HG03045 (cell line): ENCODE results near the gene AHCYL1.

Source experiments
- ATAC-seq: cut with Tn5 transposase; IDR thresholded peaks from one replicate; pipeline ENCODE4 v1.9.1; 2021; ENCODE audit warnings: mild to moderate bottlenecking, moderate library complexity; ENCODE audit not compliant: unreplicated experiment

Gene AHCYL1

GRCh38 chr1:110034451-110035235, 50.1 kb downstream of the AHCYL1 start, which contains the start of gene STRIP1:
TSS of gene STRIP1 (plus strand) at chr1:110034624. CDS start at chr1:110034638, 14 bp downstream.
- peak; percentile 84 for ATAC-seq

GRCh38 chr1:110035236-110035752, 50.7 kb downstream of the AHCYL1 start:
- ATAC-seq, result peak; percentile 16

DNA sequence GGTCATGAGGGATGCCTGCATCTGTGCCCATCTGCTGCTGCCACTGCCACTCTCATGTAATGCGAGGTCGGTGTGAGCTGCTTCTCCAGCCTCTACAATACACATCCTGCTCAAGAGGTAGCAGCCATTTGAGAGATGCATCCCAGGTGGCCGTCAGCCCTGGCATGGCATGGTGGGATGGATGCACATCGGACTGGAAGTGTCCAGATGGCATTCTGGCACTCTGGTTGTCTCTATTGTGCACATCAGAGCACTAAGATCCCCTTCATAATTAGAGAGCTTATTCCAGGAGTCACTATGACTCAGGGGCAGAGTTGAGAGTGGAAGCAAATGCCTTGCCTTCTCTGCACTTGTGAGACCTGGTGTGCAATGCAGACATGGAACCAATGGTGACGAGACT, 53.7 kb downstream of the AHCYL1 start:
- ATAC-seq, result no peak

GRCh38 chr1:110039641-110040040, 55.1 kb downstream of the AHCYL1 start:
- no peak for ATAC-seq

- no peak for ATAC-seq
These were observed 56.0 kb downstream of the AHCYL1 start for GRCh38 chr1:110040548-110040947.

GRCh38 chr1:110043016-110043415, 58.5 kb downstream of the AHCYL1 start:
- ATAC-seq, result no peak

- ATAC-seq, result no peak
These were observed 62.9 kb downstream of the AHCYL1 start for GRCh38 chr1:110047463-110047862.

DNA sequence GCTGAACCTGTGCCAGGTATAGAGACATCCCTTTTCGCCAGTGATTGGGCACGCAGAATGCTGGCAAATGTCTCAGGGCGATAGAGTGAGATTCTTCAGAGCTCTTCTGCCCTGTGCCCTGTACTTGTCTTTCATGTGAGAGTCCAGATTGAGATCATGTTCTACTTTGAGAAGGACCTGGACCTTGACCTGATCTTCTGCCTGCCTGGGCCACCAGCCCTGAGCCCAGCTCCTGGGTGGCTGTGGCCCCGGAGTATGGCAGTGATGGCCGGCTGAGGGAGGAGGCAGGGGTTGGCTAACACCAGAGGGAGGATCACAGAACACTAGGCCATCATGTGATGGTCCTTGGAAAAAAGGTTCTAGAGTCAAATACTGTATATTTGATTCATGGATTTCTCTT, 63.7 kb downstream of the AHCYL1 start:
- ATAC-seq, result no peak

- ATAC-seq, result no peak
These were observed 64.5 kb downstream of the AHCYL1 start for GRCh38 chr1:110048923-110049601.

DNA sequence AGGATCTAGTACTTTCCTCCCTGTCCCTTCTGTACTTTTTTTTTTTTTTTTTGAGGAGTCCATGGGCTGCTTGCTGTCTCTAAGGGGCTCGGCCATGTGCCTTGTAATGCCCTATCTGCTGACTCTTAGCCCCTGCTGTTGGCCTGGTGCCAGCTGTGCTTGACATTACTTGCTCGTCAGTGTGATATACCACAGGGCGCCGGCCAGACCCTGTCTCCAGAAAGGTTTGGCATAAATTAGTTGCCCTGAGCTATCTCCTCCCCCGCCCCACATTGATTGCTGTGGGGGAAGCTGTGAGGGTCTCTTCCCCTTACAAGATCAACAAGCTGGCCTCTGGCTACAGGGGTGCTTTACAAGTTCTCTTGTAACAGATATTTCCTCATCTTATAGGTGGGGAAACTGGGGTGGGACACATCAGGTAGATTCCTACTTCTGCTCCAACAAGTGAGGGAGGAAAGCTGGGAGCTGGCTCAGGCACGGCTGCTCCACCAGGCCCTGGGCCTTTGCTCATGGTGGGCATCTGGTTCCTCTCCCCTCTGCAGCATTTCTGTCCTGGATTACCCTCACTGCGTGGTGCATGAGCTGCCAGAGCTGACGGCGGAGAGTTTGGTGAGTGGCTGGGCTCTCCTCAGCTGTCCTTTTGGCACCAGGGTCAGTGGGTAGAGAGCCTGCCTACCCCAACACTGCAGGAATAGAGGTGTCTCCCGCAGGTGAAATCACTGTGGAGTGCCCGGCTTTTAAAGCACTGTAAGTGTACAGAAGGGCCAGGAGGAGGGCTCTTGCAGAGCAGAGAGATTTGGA, 65.4 kb downstream of the AHCYL1 start:
- ATAC-seq, result no peak

DNA sequence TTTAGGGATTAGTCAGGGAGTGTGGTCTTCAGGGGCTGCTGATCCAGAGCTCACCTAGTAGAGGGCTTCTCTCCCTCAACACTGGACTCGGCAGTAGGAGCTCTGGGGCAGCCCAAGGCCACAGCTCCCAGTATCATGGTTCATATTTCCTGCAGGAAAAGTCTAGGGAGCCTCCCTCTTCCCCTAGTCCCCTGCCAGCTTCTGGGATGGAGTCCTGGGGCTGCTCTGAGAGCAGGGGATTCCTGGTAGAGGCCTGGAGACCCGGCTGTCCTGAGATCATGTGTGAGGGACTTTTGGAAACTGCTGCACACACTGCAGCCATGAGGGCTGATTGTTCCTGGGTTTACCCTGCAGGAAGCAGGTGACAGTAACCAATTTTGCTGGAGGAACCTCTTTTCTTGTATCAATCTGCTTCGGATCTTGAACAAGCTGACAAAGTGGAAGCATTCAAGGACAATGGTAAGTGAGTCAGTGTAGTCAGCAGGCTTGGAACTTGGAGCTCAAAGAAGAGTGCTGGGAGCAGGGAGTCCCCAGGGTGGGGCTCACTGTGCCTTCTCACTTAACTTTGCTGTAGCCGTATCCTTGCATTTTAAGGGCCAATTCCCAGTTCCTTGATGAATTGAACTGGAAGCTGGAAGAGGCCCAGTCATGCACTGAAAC, 66.2 kb downstream of the AHCYL1 start:
- no peak for ATAC-seq

- ATAC-seq, result no peak
These were observed 66.7 kb downstream of the AHCYL1 start for GRCh38 chr1:110051262-110051648.

DNA sequence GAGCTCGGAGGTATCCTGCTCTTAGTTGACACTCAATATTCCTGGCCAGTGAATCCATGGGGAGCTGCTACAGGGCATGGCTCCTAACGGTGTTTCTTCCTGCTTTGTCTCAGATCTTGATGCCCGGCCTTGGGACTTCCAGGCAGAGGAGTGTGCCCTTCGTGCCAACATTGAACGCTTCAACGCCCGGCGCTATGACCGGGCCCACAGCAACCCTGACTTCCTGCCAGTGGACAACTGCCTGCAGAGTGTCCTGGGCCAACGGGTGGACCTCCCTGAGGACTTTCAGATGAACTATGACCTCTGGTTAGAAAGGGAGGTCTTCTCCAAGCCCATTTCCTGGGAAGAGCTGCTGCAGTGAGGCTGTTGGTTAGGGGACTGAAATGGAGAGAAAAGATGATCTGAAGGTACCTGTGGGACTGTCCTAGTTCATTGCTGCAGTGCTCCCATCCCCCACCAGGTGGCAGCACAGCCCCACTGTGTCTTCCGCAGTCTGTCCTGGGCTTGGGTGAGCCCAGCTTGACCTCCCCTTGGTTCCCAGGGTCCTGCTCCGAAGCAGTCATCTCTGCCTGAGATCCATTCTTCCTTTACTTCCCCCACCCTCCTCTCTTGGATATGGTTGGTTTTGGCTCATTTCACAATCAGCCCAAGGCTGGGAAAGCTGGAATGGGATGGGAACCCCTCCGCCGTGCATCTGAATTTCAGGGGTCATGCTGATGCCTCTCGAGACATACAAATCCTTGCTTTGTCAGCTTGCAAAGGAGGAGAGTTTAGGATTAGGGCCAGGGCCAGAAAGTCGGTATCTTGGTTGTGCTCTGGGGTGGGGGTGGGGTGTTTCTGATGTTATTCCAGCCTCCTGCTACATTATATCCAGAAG, 69.2 kb downstream of the AHCYL1 start:
- no peak for ATAC-seq

- ATAC-seq, result no peak
These were observed 71.1 kb downstream of the AHCYL1 start for GRCh38 chr1:110055493-110056284.

- no peak for ATAC-seq
These were observed 71.7 kb downstream of the AHCYL1 start for GRCh38 chr1:110056285-110056683.

DNA sequence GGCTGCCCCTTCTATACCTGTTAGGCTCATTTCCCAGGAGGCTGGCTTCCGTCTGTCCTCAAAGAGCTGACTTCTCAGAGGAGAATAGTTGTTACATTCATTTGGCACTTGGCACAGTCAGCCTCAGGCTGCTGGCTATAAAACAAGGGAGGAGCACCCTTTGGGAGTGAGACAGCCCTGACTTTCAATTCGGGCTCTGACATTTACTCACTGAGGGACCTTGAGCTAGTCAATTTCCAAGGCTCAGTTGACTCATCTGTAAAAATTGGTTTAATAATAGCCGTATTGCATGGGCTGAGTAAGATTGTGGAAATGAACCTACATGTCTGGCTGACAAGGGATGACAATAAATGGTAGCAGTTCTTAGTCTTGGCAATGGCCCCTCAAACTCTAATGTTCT, 72.2 kb downstream of the AHCYL1 start:
- ATAC-seq, result no peak

- ATAC-seq, result no peak
These were observed 73.5 kb downstream of the AHCYL1 start for GRCh38 chr1:110057963-110058518.

GRCh38 chr1:110058591-110058990, 74.0 kb downstream of the AHCYL1 start:
- no peak for ATAC-seq
